HG02763 (cell line): ENCODE measurements around the gene RNASE8.

Source experiments
- ATAC-seq: cut with Tn5 transposase; IDR thresholded peaks from one replicate; pipeline ENCODE4 v1.9.1; 2021; ENCODE audit warnings: mild to moderate bottlenecking, moderate library complexity; ENCODE audit not compliant: unreplicated experiment

Gene RNASE8

DNA sequence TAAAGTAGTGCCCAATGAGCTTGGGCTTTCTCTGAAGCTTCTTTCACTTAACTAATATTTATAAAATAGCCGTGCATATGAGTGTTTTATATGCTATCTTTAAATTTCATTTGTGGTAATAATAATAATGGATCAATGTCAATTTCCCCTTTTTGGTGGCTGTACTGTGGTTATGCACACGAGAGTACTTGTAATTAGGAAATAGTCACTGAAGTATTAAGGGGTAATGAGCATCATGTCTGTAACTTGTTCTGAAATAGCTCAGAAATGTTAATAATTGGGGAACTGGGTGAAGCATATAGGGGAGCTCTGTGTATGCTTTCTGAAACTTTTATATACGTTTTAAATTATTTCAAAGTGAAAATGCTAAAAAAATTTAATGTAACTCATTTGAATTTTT is 7.0 kb upstream of the RNASE8 start:
- ATAC-seq: no peak

DNA sequence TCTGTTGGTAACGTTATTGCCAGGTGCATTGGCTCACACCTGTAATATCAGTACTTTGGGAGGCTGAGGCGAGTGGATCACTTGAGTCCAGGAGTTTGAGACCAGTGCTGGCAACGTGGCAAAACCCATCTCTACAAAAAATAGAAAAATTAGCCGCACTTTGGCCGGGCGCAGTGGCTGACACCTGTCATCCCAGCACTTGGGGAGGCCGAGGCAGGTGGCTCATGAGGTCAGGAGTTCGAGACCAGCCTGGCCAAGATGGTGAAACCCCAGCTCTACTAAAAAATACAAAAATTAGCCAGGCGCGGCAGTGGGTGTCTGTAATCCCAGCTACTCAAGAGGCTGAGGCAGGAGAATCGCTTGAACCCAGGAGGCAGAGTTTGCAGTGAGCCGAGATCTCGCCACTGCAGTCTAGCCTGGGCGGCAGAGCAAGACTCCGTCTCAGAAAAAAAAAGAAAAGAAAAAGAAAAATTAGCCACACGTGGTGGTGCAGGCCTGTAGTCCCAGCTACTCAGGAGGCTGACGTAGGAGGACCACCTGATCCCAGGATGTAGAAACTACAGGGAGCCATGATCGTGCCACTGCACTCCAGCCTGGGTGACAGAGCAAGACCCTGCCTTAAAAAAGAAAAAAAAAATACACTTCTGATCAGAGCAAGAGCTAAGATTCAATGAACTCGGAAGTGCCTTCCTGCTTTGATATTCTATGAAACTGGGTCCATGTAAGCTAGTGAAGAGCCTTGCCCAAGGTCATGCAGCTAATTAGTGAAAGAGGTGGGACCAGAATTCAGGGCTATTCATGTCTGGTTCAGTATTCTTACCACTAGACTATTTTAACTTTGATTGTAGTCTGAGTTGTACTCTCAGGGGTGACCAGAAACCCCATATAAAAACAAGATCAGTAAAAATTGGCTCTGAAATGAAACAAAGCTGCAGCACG is 4.2 kb upstream of the RNASE8 start:
- ATAC-seq: no peak

DNA sequence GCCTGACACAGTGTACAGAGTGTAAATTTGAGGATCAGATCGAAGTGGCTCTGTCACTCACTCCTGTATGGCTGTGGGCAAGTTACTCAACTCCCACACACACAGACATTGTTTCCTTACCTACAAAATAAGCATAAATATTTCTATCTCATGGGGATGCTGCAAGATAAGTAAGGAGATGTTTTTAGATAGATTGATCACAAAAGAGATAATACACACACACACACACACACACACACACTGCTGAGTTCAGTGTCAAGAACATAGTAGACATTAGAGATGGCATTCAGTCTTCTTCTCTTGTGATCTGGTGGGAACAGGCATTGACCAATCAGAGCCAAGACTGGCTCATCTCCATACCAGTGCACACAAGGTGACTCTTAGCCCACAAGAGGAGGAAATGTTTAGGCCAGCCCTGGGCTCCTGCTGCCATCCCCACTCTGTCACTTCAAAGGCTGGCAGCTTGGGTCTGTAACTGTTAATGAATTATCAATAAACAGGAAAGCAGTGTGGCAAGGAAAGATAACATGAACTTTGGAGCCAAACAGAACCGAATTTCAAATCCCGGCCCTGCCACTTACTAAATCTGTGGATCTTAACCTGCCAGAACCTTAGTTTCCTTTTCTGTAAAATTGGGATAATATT is 3.4 kb upstream of the RNASE8 start:
- no peak for ATAC-seq

DNA sequence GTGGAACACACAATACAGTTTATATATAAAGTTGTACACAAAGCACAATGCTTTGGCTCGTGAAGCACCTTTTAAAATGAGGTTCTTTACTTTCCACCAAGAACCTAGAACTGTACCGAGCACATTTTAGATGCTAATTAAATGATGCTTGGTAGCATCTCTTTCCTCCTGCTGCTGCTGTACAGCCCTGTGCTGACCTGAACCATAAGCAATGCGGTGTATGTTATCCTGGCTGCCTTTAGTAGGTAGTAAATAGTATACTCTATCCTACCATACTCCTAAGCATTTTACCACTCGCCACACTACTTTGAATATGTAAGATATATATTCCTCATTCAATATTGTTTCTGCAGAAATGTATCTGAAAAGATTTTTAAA is 2.9 kb upstream of the RNASE8 start:
- no peak for ATAC-seq

DNA sequence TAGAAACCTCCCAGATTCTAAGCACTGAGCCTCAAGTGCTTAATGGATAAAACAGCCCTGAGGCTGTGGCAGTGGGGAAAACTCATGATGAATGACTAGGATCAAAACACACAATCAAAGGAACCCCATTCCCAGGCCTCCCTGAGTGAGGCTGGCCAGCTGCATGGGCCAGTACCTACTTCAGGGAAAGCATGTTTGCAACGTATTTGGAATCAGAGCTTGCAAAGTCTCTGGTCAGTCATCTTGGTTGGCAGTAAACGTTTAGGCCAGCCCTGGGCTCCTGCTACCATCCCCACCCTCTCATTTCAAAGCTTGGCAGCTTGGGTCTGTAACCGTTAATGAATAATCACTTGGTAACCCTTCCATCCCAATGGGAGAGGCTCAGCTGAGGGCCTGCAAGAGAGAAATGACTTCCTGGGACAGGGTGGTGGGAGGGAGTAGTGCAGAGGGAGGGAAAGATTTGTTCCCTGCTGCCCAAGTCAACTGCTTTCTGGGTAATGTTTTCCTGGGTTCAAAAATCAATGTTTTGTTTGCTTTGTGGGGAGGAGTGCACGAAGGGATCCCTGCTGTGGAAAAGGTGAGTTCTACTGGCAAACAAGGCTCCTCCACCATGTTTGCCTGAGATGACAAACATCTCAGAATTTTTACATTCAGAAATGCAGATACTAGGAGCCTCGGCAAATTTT is 2.0 kb upstream of the RNASE8 start:
- ATAC-seq: no peak

DNA sequence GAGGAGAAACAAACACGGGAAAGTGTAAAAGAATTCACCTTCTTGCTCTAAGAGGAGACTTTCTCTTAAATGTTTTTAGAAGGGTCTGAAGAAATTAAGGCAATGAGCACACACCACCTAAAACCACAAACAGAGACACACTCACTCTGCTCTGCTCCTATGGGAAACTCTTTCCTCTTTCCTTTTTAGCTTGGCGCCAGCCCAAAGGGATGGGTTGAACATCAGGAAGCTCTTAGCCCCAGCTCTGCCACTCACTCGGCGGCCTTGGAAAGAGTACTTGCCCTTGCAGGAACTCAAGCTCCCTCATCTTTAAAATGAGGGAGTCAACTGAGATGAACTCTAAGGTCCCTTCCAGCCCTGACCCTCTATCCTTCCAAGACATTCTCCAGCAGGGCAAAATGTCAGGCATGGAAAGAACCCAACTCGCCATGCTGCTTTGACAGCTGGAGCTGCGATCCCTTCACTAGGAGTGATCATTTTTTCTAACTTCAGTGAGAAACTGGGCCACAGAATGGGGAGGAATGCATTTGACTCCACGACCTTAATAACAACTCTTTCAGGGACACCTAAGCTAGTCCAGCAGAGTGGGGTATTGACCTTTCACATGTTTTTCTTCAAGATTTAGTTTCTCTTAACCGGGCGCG is 980 bp upstream of the RNASE8 start:
- no peak for ATAC-seq

DNA sequence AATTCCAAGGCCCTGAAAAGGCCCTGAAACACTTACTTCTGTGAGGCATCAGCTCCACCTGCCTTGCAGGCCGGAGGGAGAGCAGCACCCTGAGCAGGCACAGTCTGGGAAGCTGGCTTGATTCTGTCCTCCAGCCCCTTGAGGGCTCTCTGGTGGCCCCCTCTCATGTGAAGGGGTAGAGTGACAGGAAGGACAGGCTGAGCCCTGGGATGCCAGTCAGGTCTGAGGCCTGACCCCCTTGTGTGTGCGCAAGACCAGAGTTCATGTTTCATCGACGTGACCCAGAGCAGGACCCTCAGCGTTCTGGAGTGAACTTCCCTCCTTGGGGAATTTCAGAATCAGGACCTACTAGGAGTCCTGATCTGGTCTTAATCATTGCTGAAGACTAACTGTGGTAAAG is 1.3 kb downstream of the RNASE8 start:
- ATAC-seq: no peak

DNA sequence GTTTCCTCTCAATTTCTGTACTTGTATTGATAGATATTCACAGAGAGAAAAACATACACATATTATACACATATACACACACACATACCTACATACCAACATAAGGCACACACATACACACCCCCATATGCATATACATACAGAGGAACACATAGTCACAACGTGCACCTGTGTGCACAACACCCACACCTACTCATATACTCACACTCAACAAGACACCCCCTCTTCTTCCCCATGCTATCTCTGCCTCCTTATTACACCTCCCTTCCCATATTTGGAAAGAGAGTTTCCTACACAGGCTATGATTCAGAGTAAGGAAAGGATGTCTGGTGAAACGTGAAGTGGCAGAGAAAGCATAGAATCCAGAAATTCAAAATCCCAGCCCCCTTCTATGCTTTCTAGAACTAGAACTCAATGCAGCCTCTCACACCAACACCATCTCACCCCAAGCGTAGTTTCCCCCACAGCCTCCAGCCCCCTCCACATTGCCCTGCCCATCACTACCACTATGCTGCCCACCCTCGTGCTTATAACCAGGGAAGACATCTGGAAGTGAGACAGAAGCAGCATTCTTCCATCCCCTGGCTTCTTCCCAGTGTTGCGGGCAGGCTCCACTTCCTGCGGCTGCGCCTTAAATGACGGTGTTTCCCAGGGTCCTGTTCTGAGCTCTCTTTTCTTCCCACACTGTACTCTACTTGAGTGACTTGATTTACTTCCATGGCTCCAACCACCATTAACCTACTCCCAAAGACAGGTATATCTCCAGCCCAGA is 2.4 kb downstream of the RNASE8 start:
- no peak for ATAC-seq

DNA sequence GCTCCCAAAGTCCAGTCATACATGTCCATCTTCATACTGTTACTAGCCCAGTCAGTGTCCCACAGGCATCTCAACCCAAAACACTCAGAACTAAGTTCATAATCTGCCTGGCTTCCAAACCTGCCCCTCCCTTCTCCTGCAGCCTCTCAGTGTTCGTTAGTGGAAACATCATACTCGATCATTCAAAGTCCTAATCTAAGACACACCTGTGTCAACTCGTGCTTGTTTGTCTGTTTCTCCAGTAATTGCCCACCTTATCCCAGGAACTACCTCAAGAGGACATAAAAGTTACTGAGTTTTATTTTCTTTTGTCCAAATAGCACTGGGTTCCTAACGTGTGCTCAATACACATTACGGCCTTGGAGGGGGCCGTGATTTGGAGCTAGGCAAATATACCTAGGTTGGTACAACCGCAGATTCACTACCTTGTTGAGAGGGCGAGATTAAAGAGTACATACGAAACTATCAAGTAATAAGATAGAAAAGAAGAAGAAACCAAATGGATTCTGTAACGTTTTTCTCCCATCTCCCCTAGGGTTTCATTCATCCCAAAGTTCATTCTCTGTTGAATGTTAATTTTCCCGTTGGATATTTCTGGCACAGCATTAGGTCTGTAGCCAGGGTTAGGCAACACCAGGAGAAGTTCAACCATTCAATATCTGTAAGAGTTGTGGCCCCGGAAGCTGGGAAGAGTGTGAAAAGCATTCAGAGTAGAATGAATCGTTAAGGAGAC is 3.2 kb downstream of the RNASE8 start:
- no peak for ATAC-seq

DNA sequence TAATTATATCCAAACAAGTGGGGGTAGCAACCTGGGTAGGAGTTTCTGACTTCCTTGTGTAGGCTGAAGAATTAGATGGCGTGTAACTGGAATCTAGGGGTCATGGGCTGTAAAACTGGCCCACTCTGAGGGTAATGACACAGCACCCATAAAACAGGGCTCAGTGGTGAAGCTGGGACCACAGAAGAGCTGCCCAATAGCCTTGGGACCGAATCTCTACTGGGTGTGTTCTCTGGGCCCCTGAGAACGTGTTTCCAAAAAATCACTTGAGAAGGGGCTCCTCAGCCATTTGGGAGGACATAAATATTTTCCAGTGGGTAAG is 3.7 kb downstream of the RNASE8 start:
- no peak for ATAC-seq

DNA sequence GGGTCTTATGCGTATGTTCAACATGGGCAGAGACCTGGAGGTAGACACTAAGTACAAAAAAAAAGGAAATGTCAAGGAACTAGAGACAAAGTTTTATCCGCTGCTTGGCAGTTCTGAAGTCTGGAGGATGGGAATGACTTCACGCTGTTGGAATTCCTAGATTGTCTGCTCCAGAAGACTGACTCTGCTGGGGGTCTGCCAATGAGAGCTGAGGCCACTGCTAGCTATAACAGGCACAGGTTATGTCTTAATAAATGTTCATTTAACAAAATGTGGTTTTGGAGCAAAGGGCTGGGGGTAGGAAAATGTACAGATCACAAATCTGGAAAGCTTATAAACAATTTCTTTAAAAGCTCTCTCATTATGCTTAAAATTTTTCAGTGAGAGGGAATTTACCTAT is 5.9 kb downstream of the RNASE8 start:
- no peak for ATAC-seq

DNA sequence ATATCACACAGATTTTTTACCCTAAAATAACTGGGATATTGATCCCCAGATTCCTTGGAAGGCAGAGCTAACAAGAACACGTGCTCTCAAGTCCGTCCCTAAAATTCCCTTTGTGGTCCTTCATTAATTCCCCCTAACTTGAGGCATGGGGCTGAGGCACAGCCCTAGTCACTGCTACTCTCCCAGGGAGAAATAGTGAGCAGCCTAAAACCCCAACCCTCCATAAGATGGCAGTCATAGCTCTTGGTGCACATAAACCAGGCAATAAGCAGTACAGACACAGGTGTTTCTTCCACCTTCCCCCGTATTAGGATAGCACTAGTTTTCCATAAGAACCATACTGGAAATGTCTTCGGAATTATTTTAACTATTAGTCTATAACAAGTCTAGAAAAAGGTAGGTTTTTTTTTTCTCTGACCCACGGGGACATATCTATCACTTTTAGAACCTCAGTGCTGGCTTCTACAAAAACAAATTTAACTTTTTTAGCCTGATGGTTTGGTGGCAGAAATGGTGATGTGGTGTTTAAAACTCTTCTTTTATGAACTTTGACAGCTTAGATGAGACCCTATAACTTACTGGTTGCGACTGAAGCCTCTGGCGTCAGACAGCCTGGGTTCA is 9.4 kb downstream of the RNASE8 start:
- no peak for ATAC-seq

DNA sequence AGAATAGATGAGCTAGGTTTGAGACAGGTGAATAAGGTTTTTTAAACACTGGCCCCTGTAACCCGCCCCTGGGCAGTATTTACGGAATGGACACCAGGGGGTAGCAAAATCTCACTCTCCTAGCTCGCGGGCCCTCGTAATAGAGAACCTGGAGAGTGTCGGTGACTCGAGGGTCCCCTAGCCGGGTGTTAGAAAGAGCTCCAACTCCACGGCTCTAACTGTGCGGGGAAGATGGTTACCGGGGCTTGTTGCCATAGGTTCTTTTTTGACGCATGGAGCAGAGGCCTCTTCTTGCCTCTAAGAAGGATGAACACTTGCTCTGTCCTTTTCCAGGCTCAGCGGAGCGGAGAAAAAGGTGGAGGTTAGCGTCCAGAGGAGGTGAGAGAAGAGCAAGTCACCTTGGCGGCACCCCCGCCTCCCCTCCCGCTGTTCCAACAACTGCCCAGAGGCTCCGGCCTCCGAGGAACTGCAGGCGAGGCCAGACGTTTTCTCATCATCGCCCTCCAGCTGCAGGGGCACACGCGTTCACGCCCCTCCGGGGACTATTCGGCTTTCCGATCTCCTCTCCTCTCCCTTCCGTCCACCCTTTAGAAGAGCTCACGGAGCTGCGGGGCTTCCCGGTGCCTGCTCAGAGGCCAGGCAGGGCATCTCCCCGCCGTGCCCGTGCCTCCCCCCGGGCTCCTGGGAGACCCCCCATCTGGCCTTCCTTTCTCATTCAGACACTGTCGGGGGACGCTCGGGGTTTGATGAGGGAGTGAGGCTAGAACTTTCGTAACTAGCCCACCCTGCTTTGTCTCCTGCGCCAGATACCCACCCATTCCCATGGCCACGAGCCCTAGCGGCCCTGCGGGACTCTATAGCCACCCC is 11.1 kb downstream of the RNASE8 start:
- no peak for ATAC-seq

DNA sequence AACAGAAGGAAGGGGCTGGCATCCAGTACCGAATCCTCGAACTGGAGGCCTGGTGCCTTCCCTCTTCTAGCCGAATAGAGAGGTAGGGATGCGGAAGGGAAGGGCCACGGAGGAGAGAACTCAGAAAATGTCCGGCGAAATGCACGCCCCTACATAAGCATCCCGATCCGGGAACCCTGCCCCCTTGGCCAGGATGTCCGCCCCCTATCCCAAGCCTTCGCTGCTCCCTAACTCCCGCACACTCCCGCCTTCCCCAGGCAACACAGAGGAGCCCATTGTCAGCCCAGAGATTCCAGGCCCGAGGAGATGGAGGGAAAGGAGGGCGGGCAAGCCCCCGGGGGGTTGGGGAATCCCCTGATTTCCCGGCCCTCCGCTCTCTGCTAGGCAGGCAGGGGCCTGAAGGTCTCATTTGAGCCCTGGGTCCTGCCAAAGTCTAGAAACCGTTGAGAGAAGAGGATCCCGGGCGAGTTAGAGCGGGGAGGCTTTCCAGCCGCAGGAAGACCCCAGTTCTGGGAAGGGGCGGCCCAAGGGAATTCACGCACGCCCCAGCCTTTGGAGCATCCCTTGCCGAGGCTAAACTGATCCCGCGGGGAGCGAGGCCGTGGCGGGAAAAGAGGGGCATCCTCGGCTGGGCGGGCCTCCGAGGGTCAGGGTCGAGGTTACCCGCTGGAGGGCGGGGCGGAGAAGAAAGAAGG is 11.9 kb downstream of the RNASE8 start:
- ATAC-seq: no peak

DNA sequence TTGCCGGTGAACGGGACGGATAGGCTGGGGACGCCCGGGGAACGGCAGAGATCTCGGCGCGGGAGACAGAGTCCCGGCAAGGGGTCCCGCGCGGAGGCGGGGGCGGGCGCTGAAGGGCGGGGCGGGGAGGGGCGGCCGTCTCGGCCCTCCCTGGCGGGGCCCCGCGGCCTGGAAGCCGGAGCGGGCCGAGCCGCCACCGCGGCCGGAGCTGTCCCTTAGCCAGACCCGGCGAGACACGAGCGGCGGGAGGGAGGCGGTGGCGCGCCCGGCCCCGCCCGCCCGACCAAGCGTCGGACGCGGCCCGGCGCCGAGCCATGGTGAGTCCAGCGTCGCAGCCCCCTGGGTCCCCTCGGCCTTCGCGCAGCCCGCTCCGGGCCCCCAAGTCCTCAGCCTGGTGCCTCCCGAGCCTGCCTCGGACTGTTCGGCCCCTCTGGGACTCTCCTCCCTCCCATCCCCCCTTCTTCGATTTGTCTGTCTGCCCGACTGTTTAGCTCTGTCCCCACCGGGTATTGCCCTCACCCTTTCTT is 12.5 kb downstream of the RNASE8 start, which contains the start of gene ARHGEF40:
TSS of gene ARHGEF40 (plus strand) at position 222 of the 527 bp plus-strand sequence. CDS start at position 315, 93 bp downstream.
- ATAC-seq: no peak

DNA sequence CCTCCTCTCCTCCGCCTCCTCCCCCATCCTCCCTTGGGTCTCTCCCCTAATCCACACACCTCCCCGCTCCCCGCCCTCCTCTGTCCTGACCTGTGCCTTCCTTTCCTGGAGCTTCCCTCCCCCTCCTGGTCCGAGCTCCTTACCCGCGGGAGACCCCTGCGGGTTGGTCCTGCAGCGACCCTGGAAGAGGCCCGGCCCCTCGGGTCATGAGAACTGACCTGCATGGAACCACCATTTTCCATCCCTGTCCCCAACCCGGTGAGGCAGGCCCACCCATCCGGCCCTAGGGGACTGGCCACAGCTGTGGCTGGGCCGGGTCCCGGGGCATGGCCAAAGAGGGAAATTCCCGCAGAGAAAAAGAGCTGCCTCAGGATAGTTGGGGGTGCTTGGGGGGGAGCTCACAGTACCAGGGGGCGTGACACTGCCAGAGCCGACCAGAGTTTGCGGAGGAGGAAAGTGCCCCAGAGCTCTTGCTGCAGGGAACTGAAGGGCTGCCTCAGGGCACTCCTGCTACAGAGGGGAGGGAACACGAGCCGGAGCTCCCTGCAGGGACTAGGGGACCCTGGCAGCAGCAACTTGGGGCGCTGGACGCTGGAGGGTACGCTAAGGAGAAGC is 13.1 kb downstream of the RNASE8 start:
- ATAC-seq: no peak
